Tongue (tissue), 2 donors: ENCODE data around the gene GPD2. TPM values are rescaled to one million over a fixed set of nuclear protein-coding genes. Genes with fewer than 3 reads are reported as not detected.
"Not testable (repeated sequence)": the region's sequence is repeated elsewhere in the genome, so short reads cannot be mapped to it uniquely, and the experiment has no call there.

Experiments
- DNase-seq: peaks from one replicate; pipeline ENCODE4 v3.0.0-alpha.2; 2015
- total RNA-seq: library from RNA; depleted of rRNA; stranded (reverse); fragments of >200 nt; gene quantifications from one replicate; pipeline ENCODE4 v1.2.3, GENCODE V29; 2014

The GPD2 gene
- total RNA-seq, 1 donor from 2014 or later = 82.4 TPM

DNA sequence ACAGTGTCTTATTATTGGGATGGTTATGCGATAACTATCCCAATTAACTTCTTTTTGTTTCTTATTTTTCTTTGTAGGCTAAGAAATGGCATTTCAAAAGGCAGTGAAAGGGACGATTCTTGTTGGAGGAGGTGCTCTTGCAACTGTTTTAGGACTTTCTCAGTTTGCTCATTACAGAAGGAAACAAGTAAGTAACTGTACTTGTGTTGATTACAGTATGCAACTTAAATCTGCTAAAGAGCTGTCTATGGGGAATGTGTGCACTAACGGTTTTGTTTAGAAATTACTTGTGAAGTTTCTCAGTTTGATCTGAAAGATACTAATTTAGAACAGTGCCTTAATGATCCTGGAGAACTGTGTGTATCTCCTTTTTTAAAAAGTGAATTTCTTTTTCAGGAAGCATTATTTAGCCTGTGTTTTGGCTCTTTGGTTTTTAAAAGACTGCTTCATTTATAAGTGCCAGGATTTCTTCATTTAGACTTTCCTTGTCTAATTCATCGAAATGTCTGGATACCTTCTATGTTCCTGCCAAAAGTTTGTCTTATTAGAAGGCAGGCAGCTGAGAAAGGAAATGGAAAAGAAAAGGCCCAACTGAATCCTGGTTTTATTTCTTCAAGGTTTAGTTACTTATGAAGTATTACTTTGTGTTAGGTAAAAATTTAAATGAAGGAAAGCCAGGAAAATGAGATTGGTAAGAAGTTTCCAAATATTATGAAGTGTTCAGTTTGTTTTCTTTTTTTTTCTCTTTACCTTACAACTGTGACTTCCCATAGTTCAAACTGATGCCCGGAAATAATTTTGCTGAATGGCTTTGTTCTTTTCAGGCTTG is 40.1 kb downstream of the GPD2 start:
- DNase-seq = peak; percentile 44

DNA sequence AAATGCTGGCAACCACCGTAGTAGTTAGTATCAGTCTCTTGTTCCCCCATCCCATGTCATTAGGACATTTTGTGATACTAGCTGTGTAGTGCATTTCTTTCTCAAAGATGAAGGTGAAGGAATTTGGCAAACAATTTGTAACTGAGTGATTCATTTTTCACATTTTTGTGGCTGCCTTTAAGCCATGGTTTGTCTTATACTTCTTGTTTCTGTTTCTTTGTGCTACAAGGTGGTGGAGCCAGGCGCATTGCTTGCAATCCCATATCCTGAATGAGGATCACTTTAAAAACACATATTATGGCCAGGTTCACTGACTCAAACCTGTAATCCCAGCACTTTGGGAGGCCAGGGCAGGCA is 40.6 kb downstream of the GPD2 start:
- DNase-seq = no peak

DNA sequence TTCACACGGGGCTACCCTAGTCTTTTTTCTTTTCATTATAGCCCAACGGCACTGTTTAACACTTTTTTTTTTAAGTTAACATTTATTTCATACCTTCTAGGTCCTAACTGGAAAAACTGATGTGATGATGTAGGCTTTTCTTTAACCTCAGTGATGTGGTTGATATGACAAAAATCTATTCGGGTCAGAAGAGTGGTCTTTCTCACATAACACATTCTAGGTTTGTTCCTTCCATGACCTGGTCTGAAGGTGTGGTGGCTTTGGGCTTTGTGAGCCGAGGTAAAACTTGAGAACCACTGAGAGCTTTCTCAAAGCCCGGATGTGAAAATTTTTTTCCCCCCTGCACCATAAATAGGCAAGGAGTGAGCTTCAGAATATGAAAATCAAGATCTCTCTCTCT is 44.2 kb downstream of the GPD2 start:
- DNase-seq = no peak

GRCh38 chr2:156481312-156481711 is 45.1 kb downstream of the GPD2 start:
- DNase-seq = no peak

GRCh38 chr2:156483741-156484173 is 47.6 kb downstream of the GPD2 start:
- DNase-seq = no peak

- peak; percentile 30 for DNase-seq
Observed at GRCh38 chr2:156486147-156486546, 50.0 kb downstream of the GPD2 start.

DNA sequence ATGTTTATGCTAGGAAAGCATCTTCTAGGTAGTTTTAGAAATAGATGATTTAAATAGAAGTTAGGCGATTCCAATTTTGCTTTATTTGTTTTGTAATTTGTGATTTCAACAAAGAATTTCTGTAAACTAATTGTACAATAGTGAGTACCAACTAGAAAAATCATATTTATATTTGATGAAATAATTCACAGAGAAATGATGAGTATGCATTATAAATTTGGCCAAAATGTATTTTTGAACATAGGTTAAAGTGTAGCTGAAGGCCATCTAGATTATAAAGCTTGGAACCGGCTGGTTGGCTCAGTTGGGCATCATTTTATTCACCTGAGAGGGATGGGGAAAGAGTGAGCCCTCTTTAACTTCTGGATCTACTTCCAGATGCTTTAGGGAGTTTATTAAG is 50.4 kb downstream of the GPD2 start:
- DNase-seq = no peak

GRCh38 chr2:156489195-156489594 is 53.0 kb downstream of the GPD2 start:
- no peak for DNase-seq

DNA sequence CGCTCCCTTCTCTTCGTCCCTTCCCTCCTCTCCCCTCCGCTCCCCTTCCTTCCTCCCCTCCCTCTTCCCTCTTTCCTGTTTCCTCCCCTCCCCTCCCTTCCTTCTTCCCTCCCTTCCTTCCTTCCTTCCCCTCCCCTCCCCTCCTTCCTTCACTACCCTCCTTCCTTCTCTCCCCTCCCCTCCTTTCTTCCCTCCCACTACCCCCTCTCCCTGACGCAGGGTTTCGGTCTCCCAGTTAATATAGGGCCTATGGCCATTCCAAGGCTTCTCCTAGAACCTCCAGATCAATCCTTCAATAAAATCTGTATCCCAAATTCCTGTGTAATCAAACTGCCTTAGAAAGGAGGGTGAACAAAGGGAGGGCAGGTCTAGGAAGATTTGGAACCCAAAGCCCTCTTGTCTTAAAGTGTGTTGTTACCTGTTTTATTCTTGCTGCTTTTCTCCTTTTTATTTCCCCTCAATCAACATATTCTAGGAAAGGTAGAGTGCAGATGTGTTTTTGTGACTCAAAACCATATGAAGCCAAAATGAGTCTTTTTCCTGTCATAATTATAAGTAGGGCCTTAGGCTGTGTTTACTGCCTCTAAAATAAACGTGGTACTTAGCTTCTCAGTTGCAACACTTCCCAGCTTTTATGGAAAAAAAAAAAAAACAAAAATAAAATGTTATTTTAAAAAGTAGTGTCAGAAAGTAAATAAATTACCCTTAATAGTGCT is 53.7 kb downstream of the GPD2 start:
- DNase-seq = no peak

- no peak for DNase-seq
Observed at GRCh38 chr2:156490466-156490840, 54.3 kb downstream of the GPD2 start.

GRCh38 chr2:156491176-156491575 is 55.0 kb downstream of the GPD2 start:
- no peak for DNase-seq

DNA sequence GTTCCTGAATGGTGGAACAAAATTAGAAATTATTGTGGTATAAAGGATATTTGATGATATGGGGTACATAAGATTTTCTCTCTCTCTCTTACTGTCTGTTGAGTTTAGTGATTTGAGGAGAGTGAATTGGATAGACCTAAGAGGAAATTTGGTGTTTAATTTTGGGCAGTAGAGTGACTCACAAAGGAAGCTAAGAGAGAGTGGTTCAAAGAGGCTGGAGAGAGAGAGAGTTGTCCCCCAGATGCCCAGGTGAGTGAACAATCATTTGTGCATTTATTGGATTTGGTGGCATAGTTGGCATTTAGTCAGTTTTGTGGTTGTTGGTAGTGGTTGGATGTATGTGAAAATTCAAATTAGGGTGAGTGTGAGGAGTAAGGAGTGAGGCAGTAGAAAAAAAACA is 56.8 kb downstream of the GPD2 start:
- no peak for DNase-seq

DNA sequence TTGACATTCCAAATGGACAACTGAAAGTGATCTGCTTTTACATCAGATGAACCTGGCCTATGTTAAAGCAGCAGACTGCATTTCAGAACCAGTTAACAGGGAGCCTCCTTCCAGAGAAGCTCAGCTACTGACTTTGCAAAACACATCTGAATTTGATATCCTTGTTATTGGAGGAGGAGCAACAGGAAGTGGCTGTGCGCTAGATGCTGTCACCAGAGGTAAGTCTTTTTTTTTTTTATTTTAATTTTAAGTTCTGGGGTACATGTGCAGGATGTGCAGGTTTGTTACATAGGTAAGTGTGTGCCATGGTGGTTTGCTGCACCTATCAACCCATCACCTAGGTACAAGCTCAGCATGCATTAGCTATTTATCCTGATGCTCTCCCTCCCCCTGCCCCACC is 59.8 kb downstream of the GPD2 start:
- DNase-seq = not testable (repeated sequence)

- no peak for DNase-seq
Observed at GRCh38 chr2:156505696-156506095, 69.5 kb downstream of the GPD2 start.

DNA sequence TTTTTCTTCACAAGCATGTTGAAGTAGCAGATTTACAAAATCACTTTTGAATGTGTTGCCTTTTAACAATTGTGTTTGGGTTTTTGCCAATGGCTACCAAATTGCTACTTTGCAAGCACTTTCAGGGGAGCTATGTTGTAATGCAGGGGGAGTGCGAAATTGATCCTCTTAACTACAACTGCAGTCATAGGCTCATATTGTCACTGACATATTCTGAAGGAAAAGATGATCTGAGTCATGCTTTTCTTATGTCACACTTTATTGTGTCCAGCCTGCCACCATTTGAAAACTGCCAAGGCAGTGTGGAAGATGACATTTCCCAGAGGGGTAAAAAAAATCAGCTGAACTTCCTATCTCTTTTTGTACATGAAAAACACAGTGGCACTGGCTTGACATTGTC is 74.9 kb downstream of the GPD2 start:
- no peak for DNase-seq

DNA sequence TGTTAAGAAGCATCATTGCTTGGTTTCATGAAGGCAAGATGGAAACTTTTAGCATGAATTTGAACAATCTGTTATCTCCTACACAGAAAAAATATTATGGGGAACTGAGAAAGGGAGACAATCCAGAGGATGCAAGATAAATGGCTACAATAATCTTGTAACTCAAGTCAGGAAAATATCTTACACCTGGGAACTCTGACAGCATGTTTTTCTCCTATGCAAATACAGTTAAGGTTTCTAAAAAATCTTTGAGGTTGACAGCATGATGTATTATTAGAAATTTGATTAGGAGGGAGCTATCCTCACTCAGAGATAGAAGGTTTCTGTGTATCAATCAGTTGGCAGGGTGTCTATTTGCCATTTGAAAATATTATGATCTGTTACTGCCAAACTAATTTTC is 75.6 kb downstream of the GPD2 start:
- DNase-seq = no peak

GRCh38 chr2:156512451-156512850 is 76.3 kb downstream of the GPD2 start:
- no peak for DNase-seq

GRCh38 chr2:156513219-156513618 is 77.0 kb downstream of the GPD2 start:
- no peak for DNase-seq

DNA sequence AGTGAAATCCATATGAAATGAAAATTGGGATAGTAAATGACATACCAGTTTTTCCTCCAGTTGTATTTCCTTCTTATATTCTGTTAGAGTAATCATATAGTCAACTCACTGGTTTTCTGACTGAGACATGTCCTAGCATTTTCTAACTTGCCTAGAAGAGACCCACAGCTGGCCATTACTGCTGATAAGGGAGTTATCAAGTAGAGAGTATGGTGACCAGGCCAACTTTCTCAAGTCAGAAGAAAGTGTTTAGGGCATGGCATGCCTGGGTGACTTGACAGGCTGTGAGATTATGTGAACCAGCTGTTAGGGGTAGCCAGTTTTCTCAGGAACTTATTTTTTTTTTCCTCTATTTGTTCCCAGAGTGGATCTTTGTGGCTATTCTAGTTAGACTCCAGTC is 81.2 kb downstream of the GPD2 start:
- no peak for DNase-seq

DNA sequence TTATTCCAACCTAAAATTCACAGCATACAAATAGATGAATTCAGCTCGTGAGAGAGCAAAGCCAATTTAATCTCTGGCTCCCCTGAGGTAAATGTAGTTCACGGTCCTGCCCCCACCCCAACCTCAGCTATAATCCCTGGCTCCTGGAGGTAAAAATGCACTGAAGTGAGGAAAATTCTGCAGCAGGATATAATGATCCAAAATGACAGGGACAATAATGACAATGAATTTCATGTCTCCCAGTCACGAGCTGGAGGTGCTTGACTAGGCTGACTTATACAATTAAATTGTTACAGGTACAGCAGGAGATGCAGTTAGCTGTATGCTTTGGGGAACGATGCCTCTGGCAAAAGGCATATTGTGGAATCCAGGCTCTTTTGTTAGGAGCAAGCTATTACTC is 82.0 kb downstream of the GPD2 start:
- no peak for DNase-seq

GRCh38 chr2:156522864-156523440 is 86.8 kb downstream of the GPD2 start:
- no peak for DNase-seq

DNA sequence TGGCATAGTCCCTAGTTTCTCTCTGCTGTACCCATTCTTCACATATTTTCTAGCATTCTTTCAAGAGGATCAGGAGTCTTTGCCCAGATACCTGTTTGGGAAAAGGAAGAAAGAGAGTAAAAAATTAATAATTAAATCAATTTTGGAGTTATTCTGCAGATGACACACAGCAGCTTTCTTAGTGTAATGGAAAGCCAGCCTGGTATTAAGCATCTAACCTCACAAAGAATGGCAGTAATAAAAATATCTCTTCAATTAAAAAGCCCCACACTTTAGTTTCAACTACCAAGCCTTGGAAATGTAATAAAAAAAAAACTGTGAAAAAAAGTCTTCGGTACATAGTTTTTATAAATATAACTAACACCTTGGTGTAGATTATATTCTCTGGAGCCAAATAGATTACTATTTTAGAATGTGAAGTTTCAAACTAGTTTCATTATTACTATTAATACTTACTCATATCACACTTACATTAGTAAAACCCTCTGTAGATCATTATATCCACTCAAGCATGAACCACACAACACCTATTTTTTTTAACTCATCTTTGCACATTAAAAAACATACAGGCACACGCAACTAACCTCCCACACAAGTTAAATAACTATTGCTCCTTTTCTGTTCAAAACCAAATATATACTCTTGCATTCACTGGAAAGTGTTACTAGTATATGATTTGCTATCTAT is 90.9 kb downstream of the GPD2 start:
- no peak for DNase-seq

- DNase-seq = not testable (repeated sequence)
Observed at GRCh38 chr2:156528583-156528982, 92.4 kb downstream of the GPD2 start.
